Measurements from ENCODE around the gene DTYMK. TPM values are rescaled to one million over a fixed set of nuclear protein-coding genes. Genes with fewer than 3 reads are reported as not detected.

DTYMK gene, protein sequence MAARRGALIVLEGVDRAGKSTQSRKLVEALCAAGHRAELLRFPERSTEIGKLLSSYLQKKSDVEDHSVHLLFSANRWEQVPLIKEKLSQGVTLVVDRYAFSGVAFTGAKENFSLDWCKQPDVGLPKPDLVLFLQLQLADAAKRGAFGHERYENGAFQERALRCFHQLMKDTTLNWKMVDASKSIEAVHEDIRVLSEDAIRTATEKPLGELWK
- total RNA-seq (2014; rRNA removed; shearing (Covaris generic)), result 52.4 and 56.2 TPM in 2 replicates

DNA sequence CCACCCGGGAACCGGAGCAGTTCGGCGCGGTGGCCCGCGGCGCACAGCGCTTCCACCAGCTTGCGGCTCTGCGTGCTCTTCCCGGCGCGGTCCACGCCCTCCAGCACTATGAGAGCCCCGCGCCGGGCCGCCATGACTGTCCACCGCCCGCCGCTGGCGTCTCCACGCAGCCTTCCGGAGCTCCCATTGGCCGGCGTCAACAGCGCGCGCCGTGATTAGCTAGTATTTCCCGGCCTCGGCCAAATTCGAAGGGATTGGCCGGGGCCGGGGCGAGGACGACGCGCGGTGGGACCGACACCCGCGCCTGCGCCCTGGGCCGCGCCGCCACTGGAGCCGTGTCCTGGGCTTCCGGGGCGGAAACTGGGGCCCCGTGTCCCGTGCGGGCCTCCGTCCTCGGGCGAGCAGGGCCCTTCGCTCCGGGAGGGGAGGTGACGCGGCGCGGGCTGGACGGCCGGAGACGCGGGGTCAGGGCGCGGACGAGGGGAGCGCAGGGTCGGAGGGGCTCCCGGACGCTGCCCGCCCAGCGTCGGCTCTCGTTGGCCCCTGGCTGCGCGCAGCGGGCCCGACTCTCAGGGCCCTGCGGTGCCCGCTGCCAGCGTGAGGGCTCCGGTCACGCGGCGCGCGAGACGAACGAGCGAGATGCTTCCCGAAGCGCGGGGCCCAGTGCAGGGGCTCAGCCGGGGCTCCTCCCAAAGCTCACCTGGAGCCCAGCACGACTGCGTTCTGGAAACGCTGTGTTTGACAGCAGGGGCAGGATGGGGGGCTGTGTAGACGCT lies at the start of gene DTYMK:
TSS of gene DTYMK (minus strand) at position 166 of the 776 bp plus-strand sequence. CDS start at position 134, 32 bp downstream.

GRCh38 chr2:241734467-241735208 lies 48.0 kb upstream of the DTYMK start, which contains the start of gene D2HGDH:
TSS of gene D2HGDH (plus strand) at chr2:241734630. CDS start at chr2:241735225, 595 bp downstream.

GRCh38 chr2:241701399-241702154 lies 15.0 kb upstream of the DTYMK start, which contains the start of gene ING5:
TSS of gene ING5 (plus strand) at chr2:241702039. CDS start at chr2:241702066, 27 bp downstream.

DNA sequence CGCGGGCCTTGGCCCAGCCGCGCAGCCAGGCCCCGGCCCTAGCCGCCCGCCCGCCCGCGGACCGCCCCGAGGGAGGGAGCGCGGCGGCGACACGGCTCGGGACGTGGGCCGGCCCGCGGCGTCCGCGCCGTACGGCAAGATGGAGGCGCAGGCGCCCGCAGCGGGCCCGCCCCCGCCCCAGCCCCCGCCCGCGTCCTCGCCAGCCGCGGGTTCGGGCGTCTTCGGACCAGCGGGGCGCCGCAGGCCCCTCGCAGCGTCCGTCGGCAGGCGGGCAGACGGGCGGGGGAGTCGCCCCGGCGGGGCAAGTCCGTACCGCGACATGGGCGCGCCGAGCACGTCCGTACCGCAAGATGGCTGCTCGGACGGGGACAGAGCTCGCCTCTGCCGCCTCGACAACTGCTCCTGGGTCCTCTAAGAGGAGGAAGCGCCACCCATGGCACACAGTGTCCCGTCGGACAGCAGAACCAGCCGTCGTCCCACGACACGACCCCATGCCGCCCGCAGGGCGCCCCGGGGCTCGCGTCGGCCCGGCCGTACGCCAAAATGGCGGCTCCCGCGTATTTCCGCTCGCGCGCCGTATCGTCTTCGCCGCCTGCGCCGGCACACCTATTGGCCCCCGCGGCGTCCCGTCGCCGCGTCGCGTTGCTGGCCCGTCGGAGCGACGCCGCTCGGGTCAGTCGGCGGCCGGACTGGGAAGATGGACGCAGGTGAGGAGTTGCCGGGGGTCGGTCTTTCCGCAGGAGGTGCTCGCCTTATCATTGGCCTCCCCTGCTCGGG lies 49.4 kb downstream of the DTYMK start, which contains the start of the genes ATG4B and THAP4:
TSS of gene ATG4B (plus strand) at position 676 of the 777 bp plus-strand sequence. CDS start at position 698, 22 bp downstream.
TSS of gene THAP4 (minus strand) at position 141 of the 777 bp plus-strand sequence. CDS start 141 bp downstream, outside the sequence.

Other genes with a start within 250 kb of the DTYMK start
- gene STK25, start 178.2 kb downstream of the DTYMK start, total RNA-seq (2014; rRNA removed; shearing (Covaris generic)), result 91.4 and 92.6 TPM in 2 replicates
- gene BOK, start 128.1 kb downstream of the DTYMK start, total RNA-seq (2014; rRNA removed; shearing (Covaris generic)), result 5.1 and 8.0 TPM in 2 replicates
- gene THAP4, start 49.7 kb downstream of the DTYMK start, total RNA-seq (2014; rRNA removed; shearing (Covaris generic)), result 60.0 and 64.0 TPM in 2 replicates
- gene ATG4B, start 49.1 kb downstream of the DTYMK start, total RNA-seq (2014; rRNA removed; shearing (Covaris generic)), result 23.7 and 40.7 TPM in 2 replicates
- 37.2 and 47.0 TPM in 2 replicates for gene ING5, start 15.2 kb upstream of the DTYMK start, total RNA-seq (2014; rRNA removed; shearing (Covaris generic))
- 21.9 and 26.9 TPM in 2 replicates for gene D2HGDH, start 47.8 kb upstream of the DTYMK start, total RNA-seq (2014; rRNA removed; shearing (Covaris generic))
- not detected in 2 replicates for gene GAL3ST2, start 90.0 kb upstream of the DTYMK start, total RNA-seq (2014; rRNA removed; shearing (Covaris generic))
- 0.34 TPM in 1 of 2 replicates, not detected in the other for gene NEU4, start 122.4 kb upstream of the DTYMK start, total RNA-seq (2014; rRNA removed; shearing (Covaris generic))
- gene PDCD1, start 172.1 kb upstream of the DTYMK start, total RNA-seq (2014; rRNA removed; shearing (Covaris generic)), result not detected in 2 replicates
- gene RTP5, start 182.9 kb upstream of the DTYMK start, total RNA-seq (2014; rRNA removed; shearing (Covaris generic)), result not detected in 2 replicates

Measured in A375 (cell line).